ENCODE measurements around the gene CYP4B1. TPM values are rescaled to one million over a fixed set of nuclear protein-coding genes. Genes with fewer than 3 reads are reported as not detected.

CYP4B1 gene
- total RNA-seq, 2 donors from 2014 or later, result 11.6 to 35.2 TPM

Other genes starting within 250 kb of the CYP4B1 start
- gene KNCN, start 247.4 kb upstream of the CYP4B1 start, total RNA-seq, result not detected
- gene MKNK1, start 194.8 kb upstream of the CYP4B1 start, total RNA-seq, result 10 to 100 TPM; 40.3 to 59.6 TPM
- 10 to 100 TPM; 18.4 to 21.4 TPM for gene MOB3C, start 182.2 kb upstream of the CYP4B1 start, total RNA-seq
- 10 to 100 TPM; 26.7 to 34.7 TPM for gene ATPAF1, start 130.7 kb upstream of the CYP4B1 start, total RNA-seq
- not detected for gene TEX38, start 127.2 kb upstream of the CYP4B1 start, total RNA-seq
- 10 to 100 TPM; 86.5 to 97.0 TPM for gene EFCAB14, start 79.9 kb upstream of the CYP4B1 start, total RNA-seq
- not detected for gene CYP4A11, start 142.4 kb downstream of the CYP4B1 start, total RNA-seq
- gene CYP4X1, start 224.6 kb downstream of the CYP4B1 start, total RNA-seq, result 10 to 100 TPM in 1 of 2 donors, 1 to 10 TPM in 1; 5.9 to 14.3 TPM

Data from posterior vena cava (tissue), 2 donors.